Gastrocnemius medialis (tissue), 4 donors: ENCODE data around the gene ATP10A. TPM values are rescaled to one million over a fixed set of nuclear protein-coding genes. Genes with fewer than 3 reads are reported as not detected.

Experiments
- ATAC-seq, 2 donors: fragments of 150-250 bp; one replicate each; pipeline ENCODE4 v1.9.1; 2016
- DNase-seq, 2 donors: peaks; one replicate each; pipeline ENCODE4 v3.0.0-alpha.2; 2019
- H3K27ac ChIP-seq, 4 donors: fragments of 200-600 bp; sonication (generic); 1 replicate in 1 of 4; 2 replicates in 3 of 4; pipeline ENCODE4 v1.5.1; 2016 to 2018; ENCODE audit warnings: mild to moderate bottlenecking in 2 of 4, moderate library complexity in 1 of 4
- H3K27me3 ChIP-seq, 3 donors: fragments of 200-600 bp; sonication (generic) in 2 of 3; 1 replicate in 1 of 3; 2 replicates in 2 of 3; pipeline versions ENCODE4 v1.5.1 to v1.6.0; 2016 to 2019; ENCODE audit warnings: mild to moderate bottlenecking in 1 of 3, moderate library complexity in 1 of 3
- H3K36me3 ChIP-seq, 2 donors: fragments of 200-600 bp; sonication (generic) in 1 of 2; one replicate each; pipeline ENCODE4 v1.5.1; 2017 to 2018
- H3K4me1 ChIP-seq, 2 donors: fragments of 200-600 bp; sonication (generic) in 1 of 2; one replicate each; pipeline ENCODE4 v1.5.1; 2016 to 2017; ENCODE audit warnings: mild to moderate bottlenecking in 2 of 2
- H3K4me3 ChIP-seq, 4 donors: fragments of 200-600 bp; sonication (generic) in 3 of 4; 1 replicate in 1 of 4; 2 replicates in 3 of 4; pipeline ENCODE4 v1.5.1; 2016 to 2019; ENCODE audit warnings: mild to moderate bottlenecking in 2 of 4
- H3K9me3 ChIP-seq, 3 donors: fragments of 200-600 bp; sonication (generic) in 2 of 3; 1 replicate in 1 of 3; 2 replicates in 2 of 3; pipeline ENCODE4 v1.5.1; 2016 to 2019
- CTCF ChIP-seq, 5 experiments: fragments of 450-650 bp in 3 of 5; fragments of 200-600 bp in 2 of 5; sonication (generic) in 2 of 5; IDR thresholded peaks in 4 of 5; conservative IDR thresholded peaks in 1 of 5; 1 replicate in 4 of 5; 2 replicates in 1 of 5; pipeline ENCODE4 v1.5.1; 2016 to 2019; ENCODE audit warnings: antibody characterized with exemption in 5 of 5, mild to moderate bottlenecking in 3 of 5, moderate library complexity in 3 of 5
- POLR2A ChIP-seq, 2 donors: fragments of 450-650 bp; IDR thresholded peaks; one replicate each; pipeline ENCODE4 v1.6.1; 2017; ENCODE audit warnings: antibody characterized with exemption in 2 of 2, mild to moderate bottlenecking in 2 of 2, moderate library complexity in 2 of 2
- in situ Hi-C, 4 donors: fragments of 200-750 bp; cut with MboI; loops; one replicate each; pipeline versions ENCODE4 v1.15.0 to v1.8.0; 2017; ENCODE audit warnings: low sequenced_read_pairs in 4 of 4
- intact Hi-C: fragments of 100-400 bp; cut with DNase I; formaldehyde crosslinking; loops from one replicate; pipeline ENCODE4 v1.15.1; 2023; ENCODE audit warnings: low total_unique reads
- total RNA-seq, 4 donors: library from RNA; depleted of rRNA; stranded (reverse); fragments of >200 nt; gene quantifications; one replicate each; pipeline versions ENCODE4 v1.1.0 to v1.2.3, GENCODE V29; 2016

Gene ATP10A
- total RNA-seq, 4 donors from 2014 or later, result 0.36 to 0.56 (median 0.47) TPM

- in situ Hi-C loops (loop anchor here in 3 of 4 donors (5.0 to 10.0 kb wide), 3 partner anchors 176 to 241 kb away; no protein-coding TSS in a partner anchor), intact Hi-C loops (loop anchor here (5.0 kb wide), 1 partner anchor 241 kb away; no protein-coding TSS in a partner anchor)
- no peaks in the 10 kb centered on the region for H3K27me3 ChIP-seq
- H3K9me3 ChIP-seq, result no peaks in the 10 kb centered on the region
- H3K4me1 ChIP-seq, result peaks cover 0 to 3% of the 10 kb centered on the region in 2 donors
- TF ChIP-seq POLR2A (IDR thresholded peaks at IDR 0.05) (no peak), CTCF (IDR thresholded peaks at IDR 0.05 in 4 of 5, conservative IDR thresholded peaks at IDR 0.05 in 1 of 5) (no peak)
- ATAC-seq (peak; percentile 72 to 78), DNase-seq (no peak)
- H3K36me3 ChIP-seq, result no peaks in the 10 kb centered on the region
- H3K27ac ChIP-seq, result no peak overlapping the region
- H3K4me3 ChIP-seq, result no peak overlapping the region
These were observed 172.2 kb downstream of the ATP10A start for GRCh38 chr15:25690673-25691543.

- intact Hi-C loops (no loop called here), in situ Hi-C loops (no loop called here)
- Histone ChIP-seq H3K27ac (no peak overlapping the region), H3K27me3 (no peaks in the 10 kb centered on the region), H3K9me3 (no peaks in the 10 kb centered on the region), H3K4me1 (peaks cover 0 to 7% of the 10 kb centered on the region in 2 donors), H3K36me3 (no peaks in the 10 kb centered on the region), H3K4me3 (no peak overlapping the region)
- TF ChIP-seq POLR2A (IDR thresholded peaks at IDR 0.05) (no peak), CTCF (IDR thresholded peaks at IDR 0.05 in 4 of 5, conservative IDR thresholded peaks at IDR 0.05 in 1 of 5) (no peak)
- DNase-seq (no peak), ATAC-seq (no peak)
These were observed 173.5 kb downstream of the ATP10A start for GRCh38 chr15:25689592-25689991.

- no peak for DNase-seq
- Histone ChIP-seq H3K9me3 (no peaks in the 10 kb centered on the region), H3K27me3 (no peaks in the 10 kb centered on the region), H3K36me3 (no peaks in the 10 kb centered on the region), H3K4me3 (no peak overlapping the region), H3K4me1 (peaks cover 3 to 5% of the 10 kb centered on the region in 2 donors), H3K27ac (no peak overlapping the region)
- in situ Hi-C loops, result no loop called here
- intact Hi-C loops, result no loop called here
- no peak for ATAC-seq
- no peak for TF ChIP-seq CTCF (IDR thresholded peaks at IDR 0.05 in 4 of 5, conservative IDR thresholded peaks at IDR 0.05 in 1 of 5)
- TF ChIP-seq POLR2A (IDR thresholded peaks at IDR 0.05), result no peak
These were observed 175.0 kb downstream of the ATP10A start for GRCh38 chr15:25688166-25688565.

GRCh38 chr15:25687689-25688088 lies 175.4 kb downstream of the ATP10A start:
- H3K27ac ChIP-seq, result no peak overlapping the region
- in situ Hi-C loops (no loop called here), intact Hi-C loops (no loop called here)
- DNase-seq (no peak), ATAC-seq (no peak)
- no peak overlapping the region for H3K4me3 ChIP-seq
- peaks cover 7 to 8% of the 10 kb centered on the region in 2 donors for H3K4me1 ChIP-seq
- TF ChIP-seq POLR2A (IDR thresholded peaks at IDR 0.05) (no peak), CTCF (IDR thresholded peaks at IDR 0.05 in 4 of 5, conservative IDR thresholded peaks at IDR 0.05 in 1 of 5) (no peak)
- H3K27me3 ChIP-seq, result no peaks in the 10 kb centered on the region
- no peaks in the 10 kb centered on the region for H3K36me3 ChIP-seq
- no peaks in the 10 kb centered on the region for H3K9me3 ChIP-seq
